Measurements from ENCODE around the gene CACNA1G.

CACNA1G gene

GRCh38 chr17:50559674-50560184 is 786 bp upstream of the CACNA1G start:
- H3K9me3 ChIP-seq (ENCODE audit: insufficient read depth, low read depth, low read length) = no peaks in the 10 kb centered on the region
- no peaks in the 10 kb centered on the region for H3F3A ChIP-seq (ENCODE audit: low read depth)
- no peaks in the 10 kb centered on the region for H4K20me1 ChIP-seq (ENCODE audit: insufficient read depth, low read length, poor library complexity, severe bottlenecking)
- no peaks in the 10 kb centered on the region for H3K36me3 ChIP-seq (ENCODE audit: insufficient read depth, low read length)
- H3K9me2 ChIP-seq (replicated peaks; ENCODE audit: low read depth, low read length) = no peaks in the 10 kb centered on the region
- H3K4me1 ChIP-seq (ENCODE audit: insufficient read depth, low read length, poor library complexity, severe bottlenecking) = peaks cover 10% of the 10 kb centered on the region
- H3K9ac ChIP-seq (ENCODE audit: low read depth, low read length, poor library complexity, severe bottlenecking) = no peak overlapping the region
- H3K79me2 ChIP-seq (ENCODE audit: insufficient read depth, low read length) = no peaks in the 10 kb centered on the region
- peaks cover 21% of the 10 kb centered on the region for H3K27me3 ChIP-seq (ENCODE audit: insufficient read depth, low read length, poor library complexity, severe bottlenecking)
- peak overlapping the region; percentile 87 for H3K4me2 ChIP-seq (ENCODE audit: low read depth, low read length, poor library complexity, severe bottlenecking)
- TF ChIP-seq EZH2phosphoT487 (IDR thresholded peaks at IDR 0.05; ENCODE audit: borderline replicate concordance) (no peak), CTCF (conservative IDR thresholded peaks at IDR 0.05; ENCODE audit: low read length) (no peak)
- no peak overlapping the region for H3K4me3 ChIP-seq (ENCODE audit: low read length, poor library complexity, severe bottlenecking)
- H2AFZ ChIP-seq (ENCODE audit: low read length) = no peak overlapping the region

- TF ChIP-seq CTCF (conservative IDR thresholded peaks at IDR 0.05; ENCODE audit: low read length) (no peak), EZH2phosphoT487 (IDR thresholded peaks at IDR 0.05; ENCODE audit: borderline replicate concordance) (no peak)
- H4K20me1 ChIP-seq (ENCODE audit: insufficient read depth, low read length, poor library complexity, severe bottlenecking) = no peaks in the 10 kb centered on the region
- peak overlapping the region; percentile 63; the same call in 1 of the 2 replicates for H2AFZ ChIP-seq (ENCODE audit: low read length)
- H3F3A ChIP-seq (ENCODE audit: low read depth) = no peaks in the 10 kb centered on the region
- H3K9me2 ChIP-seq (replicated peaks; ENCODE audit: low read depth, low read length) = no peaks in the 10 kb centered on the region
- H3K4me1 ChIP-seq (ENCODE audit: insufficient read depth, low read length, poor library complexity, severe bottlenecking) = peaks cover 10% of the 10 kb centered on the region
- no peaks in the 10 kb centered on the region for H3K36me3 ChIP-seq (ENCODE audit: insufficient read depth, low read length)
- peak overlapping the region; percentile 87 for H3K4me2 ChIP-seq (ENCODE audit: low read depth, low read length, poor library complexity, severe bottlenecking)
- H3K79me2 ChIP-seq (ENCODE audit: insufficient read depth, low read length) = no peaks in the 10 kb centered on the region
- peak overlapping the region; percentile 66 for H3K4me3 ChIP-seq (ENCODE audit: low read length, poor library complexity, severe bottlenecking)
- peaks cover 21% of the 10 kb centered on the region for H3K27me3 ChIP-seq (ENCODE audit: insufficient read depth, low read length, poor library complexity, severe bottlenecking)
- peak overlapping the region; percentile 35 for H3K9ac ChIP-seq (ENCODE audit: low read depth, low read length, poor library complexity, severe bottlenecking)
- H3K9me3 ChIP-seq (ENCODE audit: insufficient read depth, low read depth, low read length) = no peaks in the 10 kb centered on the region
These were observed 623 bp downstream of the CACNA1G start for GRCh38 chr17:50560931-50561745.

GRCh38 chr17:50561746-50562141 is 1.2 kb downstream of the CACNA1G start:
- Histone ChIP-seq H3K79me2 (ENCODE audit: insufficient read depth, low read length) (no peaks in the 10 kb centered on the region), H3K4me3 (ENCODE audit: low read length, poor library complexity, severe bottlenecking) (peak overlapping the region; percentile 66), H3K27me3 (ENCODE audit: insufficient read depth, low read length, poor library complexity, severe bottlenecking) (peaks cover 21% of the 10 kb centered on the region), H3K9me3 (ENCODE audit: insufficient read depth, low read depth, low read length) (no peaks in the 10 kb centered on the region), H4K20me1 (ENCODE audit: insufficient read depth, low read length, poor library complexity, severe bottlenecking) (no peaks in the 10 kb centered on the region), H2AFZ (ENCODE audit: low read length) (no peak overlapping the region), H3K4me2 (ENCODE audit: low read depth, low read length, poor library complexity, severe bottlenecking) (peak overlapping the region; percentile 87), H3F3A (ENCODE audit: low read depth) (no peaks in the 10 kb centered on the region), H3K4me1 (ENCODE audit: insufficient read depth, low read length, poor library complexity, severe bottlenecking) (peaks cover 10% of the 10 kb centered on the region), H3K36me3 (ENCODE audit: insufficient read depth, low read length) (no peaks in the 10 kb centered on the region), H3K9ac (ENCODE audit: low read depth, low read length, poor library complexity, severe bottlenecking) (no peak overlapping the region), H3K9me2 (replicated peaks; ENCODE audit: low read depth, low read length) (no peaks in the 10 kb centered on the region)
- no peak for TF ChIP-seq CTCF (conservative IDR thresholded peaks at IDR 0.05; ENCODE audit: low read length)
- TF ChIP-seq EZH2phosphoT487 (IDR thresholded peaks at IDR 0.05; ENCODE audit: borderline replicate concordance) = no peak

Data from Loucy (cell line).